Measurements from ENCODE around the gene CTNNB1.

The CTNNB1 gene

DNA sequence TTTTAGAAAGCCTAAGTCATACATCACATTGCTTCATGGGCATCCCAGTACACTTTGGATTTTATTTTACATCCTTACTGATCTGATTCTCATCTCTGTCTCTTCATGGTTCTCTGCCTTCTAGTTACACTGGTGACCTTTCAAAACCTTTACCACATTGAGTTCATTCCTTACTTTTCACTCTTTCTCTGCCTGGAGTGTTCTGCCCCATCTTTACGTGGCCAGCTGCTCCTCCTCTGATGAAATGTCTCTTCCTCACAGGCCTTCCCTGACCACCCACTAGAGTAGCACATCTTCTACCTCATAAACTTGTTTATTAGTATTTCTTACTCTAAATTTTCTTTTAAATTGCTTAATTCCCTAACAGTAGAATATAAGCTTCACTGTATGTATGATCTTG, 17.7 kb downstream of the CTNNB1 start:
- Mint-ChIP-seq H3K4me3 (peak overlapping the region in 1 of 2 donors; percentile 1), H3K36me3 (peaks cover 8 to 17% of the 10 kb centered on the region in 2 donors), H3K27me3 (no peaks in the 10 kb centered on the region), H3K9me3 (peaks cover 0 to 1% of the 10 kb centered on the region in 2 donors), H3K27ac (peak overlapping the region; percentile 57), H3K4me1 (peaks cover 44 to 90% of the 10 kb centered on the region in 2 donors)
- DNase-seq (no peak), ATAC-seq (replicated peaks) (peak in 1 of 2 donors; percentile 46)

GRCh38 chr3:41219424-41219823, 20.1 kb downstream of the CTNNB1 start:
- ATAC-seq (replicated peaks) (no peak), DNase-seq (no peak)
- peaks cover 6 to 17% of the 10 kb centered on the region in 2 donors for H3K36me3 Mint-ChIP-seq
- H3K9me3 Mint-ChIP-seq = peaks cover 0 to 1% of the 10 kb centered on the region in 2 donors
- peak overlapping the region; percentile 47 for H3K27ac Mint-ChIP-seq
- no peaks in the 10 kb centered on the region for H3K27me3 Mint-ChIP-seq
- no peak overlapping the region for H3K4me3 Mint-ChIP-seq
- H3K4me1 Mint-ChIP-seq = peaks cover 39 to 82% of the 10 kb centered on the region in 2 donors

- H3K4me1 Mint-ChIP-seq = peaks cover 34 to 68% of the 10 kb centered on the region in 2 donors
- H3K4me3 Mint-ChIP-seq = no peak overlapping the region
- ATAC-seq (replicated peaks) (no peak), DNase-seq (no peak)
- H3K27ac Mint-ChIP-seq = no peak overlapping the region
- H3K9me3 Mint-ChIP-seq = peaks cover 0 to 1% of the 10 kb centered on the region in 2 donors
- H3K36me3 Mint-ChIP-seq = peaks cover 14 to 23% of the 10 kb centered on the region in 2 donors
- H3K27me3 Mint-ChIP-seq = no peaks in the 10 kb centered on the region
Measured at GRCh38 chr3:41220906-41221677, 21.8 kb downstream of the CTNNB1 start.

- peaks cover 19 to 28% of the 10 kb centered on the region in 2 donors for H3K36me3 Mint-ChIP-seq
- peaks cover 0 to under 1% of the 10 kb centered on the region in 2 donors for H3K9me3 Mint-ChIP-seq
- DNase-seq (no peak), ATAC-seq (replicated peaks) (no peak)
- peak overlapping the region; percentile 47 for H3K27ac Mint-ChIP-seq
- no peak overlapping the region for H3K4me3 Mint-ChIP-seq
- H3K27me3 Mint-ChIP-seq = no peaks in the 10 kb centered on the region
- H3K4me1 Mint-ChIP-seq = peaks cover 30 to 70% of the 10 kb centered on the region in 2 donors
Measured at GRCh38 chr3:41222012-41222411, 22.7 kb downstream of the CTNNB1 start.

- Mint-ChIP-seq H3K27me3 (no peaks in the 10 kb centered on the region), H3K36me3 (peaks cover 20 to 29% of the 10 kb centered on the region in 2 donors), H3K9me3 (no peaks in the 10 kb centered on the region), H3K27ac (no peak overlapping the region), H3K4me1 (peaks cover 29 to 66% of the 10 kb centered on the region in 2 donors), H3K4me3 (no peak overlapping the region)
- ATAC-seq (replicated peaks) (no peak), DNase-seq (no peak)
Measured at GRCh38 chr3:41222501-41222900, 23.2 kb downstream of the CTNNB1 start.

- no peaks in the 10 kb centered on the region for H3K27me3 Mint-ChIP-seq
- peaks cover 24 to 35% of the 10 kb centered on the region in 2 donors for H3K36me3 Mint-ChIP-seq
- no peak for ATAC-seq (replicated peaks)
- peaks cover 26 to 61% of the 10 kb centered on the region in 2 donors for H3K4me1 Mint-ChIP-seq
- H3K27ac Mint-ChIP-seq = no peak overlapping the region
- no peaks in the 10 kb centered on the region for H3K9me3 Mint-ChIP-seq
- no peak for DNase-seq
- H3K4me3 Mint-ChIP-seq = no peak overlapping the region
Measured at GRCh38 chr3:41223078-41223477, 23.8 kb downstream of the CTNNB1 start.

DNA sequence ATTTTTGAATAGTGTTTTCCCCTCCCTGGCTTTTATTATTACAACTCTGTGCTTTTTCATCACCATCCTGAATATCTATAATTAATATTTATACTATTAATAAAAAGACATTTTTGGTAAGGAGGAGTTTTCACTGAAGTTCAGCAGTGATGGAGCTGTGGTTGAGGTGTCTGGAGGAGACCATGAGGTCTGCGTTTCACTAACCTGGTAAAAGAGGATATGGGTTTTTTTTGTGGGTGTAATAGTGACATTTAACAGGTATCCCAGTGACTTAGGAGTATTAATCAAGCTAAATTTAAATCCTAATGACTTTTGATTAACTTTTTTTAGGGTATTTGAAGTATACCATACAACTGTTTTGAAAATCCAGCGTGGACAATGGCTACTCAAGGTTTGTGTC, 24.4 kb downstream of the CTNNB1 start:
- DNase-seq = no peak
- peaks cover 29 to 41% of the 10 kb centered on the region in 2 donors for H3K36me3 Mint-ChIP-seq
- H3K27me3 Mint-ChIP-seq = no peaks in the 10 kb centered on the region
- H3K4me3 Mint-ChIP-seq = no peak overlapping the region
- ATAC-seq (replicated peaks) = peak; percentile 78 to 81
- H3K9me3 Mint-ChIP-seq = no peaks in the 10 kb centered on the region
- peaks cover 26 to 58% of the 10 kb centered on the region in 2 donors for H3K4me1 Mint-ChIP-seq
- no peak overlapping the region for H3K27ac Mint-ChIP-seq

DNA sequence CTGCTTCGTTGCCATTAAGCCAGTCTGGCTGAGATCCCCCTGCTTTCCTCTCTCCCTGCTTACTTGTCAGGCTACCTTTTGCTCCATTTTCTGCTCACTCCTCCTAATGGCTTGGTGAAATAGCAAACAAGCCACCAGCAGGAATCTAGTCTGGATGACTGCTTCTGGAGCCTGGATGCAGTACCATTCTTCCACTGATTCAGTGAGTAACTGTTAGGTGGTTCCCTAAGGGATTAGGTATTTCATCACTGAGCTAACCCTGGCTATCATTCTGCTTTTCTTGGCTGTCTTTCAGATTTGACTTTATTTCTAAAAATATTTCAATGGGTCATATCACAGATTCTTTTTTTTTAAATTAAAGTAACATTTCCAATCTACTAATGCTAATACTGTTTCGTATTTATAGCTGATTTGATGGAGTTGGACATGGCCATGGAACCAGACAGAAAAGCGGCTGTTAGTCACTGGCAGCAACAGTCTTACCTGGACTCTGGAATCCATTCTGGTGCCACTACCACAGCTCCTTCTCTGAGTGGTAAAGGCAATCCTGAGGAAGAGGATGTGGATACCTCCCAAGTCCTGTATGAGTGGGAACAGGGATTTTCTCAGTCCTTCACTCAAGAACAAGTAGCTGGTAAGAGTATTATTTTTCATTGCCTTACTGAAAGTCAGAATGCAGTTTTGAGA, 25.0 kb downstream of the CTNNB1 start:
- no peaks in the 10 kb centered on the region for H3K27me3 Mint-ChIP-seq
- DNase-seq = no peak
- no peak overlapping the region for H3K4me3 Mint-ChIP-seq
- no peaks in the 10 kb centered on the region for H3K9me3 Mint-ChIP-seq
- H3K36me3 Mint-ChIP-seq = peaks cover 32 to 47% of the 10 kb centered on the region in 2 donors
- H3K27ac Mint-ChIP-seq = no peak overlapping the region
- peak; percentile 23 to 48 for ATAC-seq (replicated peaks)
- peaks cover 26 to 52% of the 10 kb centered on the region in 2 donors for H3K4me1 Mint-ChIP-seq

DNA sequence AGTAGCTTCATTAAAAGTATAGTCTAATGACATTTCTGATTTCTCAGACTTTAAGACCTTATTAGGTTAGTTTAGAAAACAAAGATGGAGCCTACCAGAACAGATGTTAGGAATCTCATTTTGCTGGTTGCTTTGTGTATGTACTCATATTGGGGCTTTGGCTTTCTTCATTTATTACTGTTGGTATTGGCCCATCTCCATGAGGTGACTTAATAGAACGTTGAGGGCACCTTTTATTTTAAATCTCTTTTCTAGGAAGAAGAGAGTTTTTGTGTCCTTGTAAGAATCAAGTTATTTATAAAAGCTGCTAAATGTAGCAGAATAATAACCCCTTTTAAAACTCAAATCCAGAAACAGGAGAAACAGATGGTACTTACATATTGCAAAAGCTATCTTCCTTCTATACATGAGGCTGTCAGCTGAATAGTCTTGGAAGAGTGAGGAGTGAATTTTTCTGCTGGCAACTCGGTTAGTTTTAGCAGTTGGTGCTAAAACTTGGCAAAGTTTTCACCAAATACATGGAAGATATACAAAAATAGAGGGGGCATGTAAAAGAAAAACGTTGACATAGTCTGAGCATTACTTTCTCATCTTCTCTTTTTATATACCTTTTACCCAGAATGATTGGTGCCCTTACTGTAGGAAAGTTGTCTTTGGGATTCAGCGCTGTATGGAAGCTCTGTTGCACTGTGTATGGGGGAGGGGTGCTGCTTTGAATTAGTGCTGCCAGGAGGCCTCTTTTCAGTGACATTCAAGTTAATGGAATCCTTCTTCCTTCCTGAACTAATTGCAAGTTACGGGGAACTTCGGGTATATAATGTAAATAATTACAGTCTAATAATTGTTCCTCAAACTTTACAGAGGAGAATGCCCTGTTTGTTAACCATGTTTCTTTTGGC, 35.8 kb downstream of the CTNNB1 start:
- Mint-ChIP-seq H3K27me3 (no peaks in the 10 kb centered on the region), H3K4me3 (no peak overlapping the region), H3K27ac (no peak overlapping the region), H3K36me3 (peaks cover 29 to 67% of the 10 kb centered on the region in 2 donors), H3K4me1 (peaks cover 0 to 4% of the 10 kb centered on the region in 2 donors), H3K9me3 (no peaks in the 10 kb centered on the region)
- ATAC-seq (replicated peaks) (no peak), DNase-seq (no peak)

- ATAC-seq (replicated peaks) (no peak), DNase-seq (no peak)
- Mint-ChIP-seq H3K9me3 (no peaks in the 10 kb centered on the region), H3K4me3 (no peak overlapping the region), H3K27me3 (no peaks in the 10 kb centered on the region), H3K36me3 (peaks cover 24 to 58% of the 10 kb centered on the region in 2 donors), H3K27ac (no peak overlapping the region), H3K4me1 (peaks cover 0 to 3% of the 10 kb centered on the region in 2 donors)
Measured at GRCh38 chr3:41236228-41236627, 36.9 kb downstream of the CTNNB1 start.

- H3K27me3 Mint-ChIP-seq = no peaks in the 10 kb centered on the region
- H3K9me3 Mint-ChIP-seq = no peaks in the 10 kb centered on the region
- H3K27ac Mint-ChIP-seq = peak overlapping the region; percentile 59
- peaks cover 0 to 2% of the 10 kb centered on the region in 2 donors for H3K4me1 Mint-ChIP-seq
- DNase-seq (no peak), ATAC-seq (replicated peaks) (no peak)
- no peak overlapping the region for H3K4me3 Mint-ChIP-seq
- peaks cover 20 to 59% of the 10 kb centered on the region in 2 donors for H3K36me3 Mint-ChIP-seq
Measured at GRCh38 chr3:41237907-41238306, 38.6 kb downstream of the CTNNB1 start.

- Mint-ChIP-seq H3K4me1 (peaks cover 0 to 2% of the 10 kb centered on the region in 2 donors), H3K4me3 (no peak overlapping the region), H3K27ac (no peak overlapping the region), H3K27me3 (no peaks in the 10 kb centered on the region), H3K9me3 (no peaks in the 10 kb centered on the region), H3K36me3 (peaks cover 22 to 62% of the 10 kb centered on the region in 2 donors)
- DNase-seq (no peak), ATAC-seq (replicated peaks) (no peak)
Measured at GRCh38 chr3:41239587-41239986, 40.3 kb downstream of the CTNNB1 start.

- no peaks in the 10 kb centered on the region for H3K27me3 Mint-ChIP-seq
- no peak overlapping the region for H3K4me3 Mint-ChIP-seq
- no peaks in the 10 kb centered on the region for H3K9me3 Mint-ChIP-seq
- ATAC-seq (replicated peaks) = no peak
- peaks cover 23 to 62% of the 10 kb centered on the region in 2 donors for H3K36me3 Mint-ChIP-seq
- H3K27ac Mint-ChIP-seq = peak overlapping the region; percentile 67
- peaks cover 0 to 2% of the 10 kb centered on the region in 2 donors for H3K4me1 Mint-ChIP-seq
- no peak for DNase-seq
Measured at GRCh38 chr3:41241161-41241560, 41.9 kb downstream of the CTNNB1 start.
